Activated CD4-positive, alpha-beta memory T cell treated with anti-CD3 and anti-CD28 coated beads, Interleukin-2, amount 10 ng/mL, durations not matched to agents 7 days and 5 days (primary cell): Measurements from ENCODE around the gene VAPB. TPM values are rescaled to one million over a fixed set of nuclear protein-coding genes. Genes with fewer than 3 reads are reported as not detected.

Source experiments
- CTCF ChIA-PET: fragments of 350-600 bp; sonication (Branson Sonifier 250); formaldehyde crosslinking; loops from one replicate; lab custom pipeline; 2021; ENCODE audit warnings: antibody characterized with exemption, inconsistent platforms; lab: Charles Lee
- POLR2A ChIA-PET: fragments of 350-600 bp; sonication (Branson Sonifier 250); formaldehyde crosslinking; loops from one replicate; lab custom pipeline; 2021; ENCODE audit warnings: antibody characterized with exemption; lab: Charles Lee
- DNase-seq: peaks from one replicate; pipeline ENCODE4 v3.0.0-alpha.2; 2020
- H3K27ac Mint-ChIP-seq: one replicate; pipeline ENCODE4 v1.8.0; 2021; ENCODE audit warnings: mild to moderate bottlenecking, mixed read lengths
- H3K27me3 Mint-ChIP-seq: one replicate; pipeline ENCODE4 v1.8.0; 2021; ENCODE audit warnings: mixed read lengths
- H3K36me3 Mint-ChIP-seq: one replicate; pipeline ENCODE4 v1.8.0; 2021; ENCODE audit warnings: low read depth, mixed read lengths
- H3K4me1 Mint-ChIP-seq: one replicate; pipeline ENCODE4 v1.8.0; 2021; ENCODE audit warnings: mixed read lengths
- H3K4me3 Mint-ChIP-seq: one replicate; pipeline ENCODE4 v1.8.0; 2021; ENCODE audit warnings: mild to moderate bottlenecking, mixed read lengths
- H3K9me3 Mint-ChIP-seq: one replicate; pipeline ENCODE4 v1.8.0; 2021; ENCODE audit warnings: mixed read lengths
- total RNA-seq, 2 experiments: library from RNA; stranded (reverse); gene quantifications; one replicate each; pipeline ENCODE4 v1.2.3, GENCODE V29; 2021

The VAPB gene
- total RNA-seq, 2 experiments from 2014 or later = 31.3 to 31.5 TPM

DNA sequence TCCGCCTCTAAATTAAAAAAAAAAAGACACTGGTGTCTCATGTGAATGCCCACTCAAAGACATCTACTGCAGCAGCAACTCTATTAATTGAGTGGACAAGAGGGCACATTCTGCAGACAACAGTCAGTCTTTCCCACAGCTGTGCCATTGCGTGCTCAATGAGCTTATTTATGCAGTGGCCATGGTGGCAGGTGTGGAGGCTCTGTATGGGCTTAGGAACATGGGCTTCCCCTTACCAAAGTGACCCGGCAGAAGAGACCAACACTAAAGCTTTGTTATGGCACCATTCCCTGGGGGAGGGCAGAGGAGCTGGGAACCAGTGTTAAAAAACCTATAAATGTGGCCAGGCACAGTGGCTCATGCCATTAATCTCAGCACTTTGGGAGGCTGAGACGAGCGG is 4.2 kb upstream of the VAPB start:
- Mint-ChIP-seq H3K27me3 (peaks cover 17% of the 10 kb centered on the region), H3K9me3 (peaks cover 9% of the 10 kb centered on the region), H3K27ac (no peak overlapping the region), H3K4me3 (no peak overlapping the region), H3K36me3 (peaks cover 2% of the 10 kb centered on the region), H3K4me1 (peaks cover 2% of the 10 kb centered on the region)
- CTCF ChIA-PET = no interaction called here
- POLR2A ChIA-PET = no interaction called here
- no peak for DNase-seq

- POLR2A ChIA-PET = interaction anchor here (0.8 to 2.2 kb wide), 11 partner anchors 12 to 305 kb away, joined by 3 to 22 read pairs (median 4); partner anchors contain the start of genes RAB22A and STX16
- DNase-seq = no peak
- Mint-ChIP-seq H3K4me1 (peaks cover 34% of the 10 kb centered on the region), H3K27ac (no peak overlapping the region), H3K36me3 (peaks cover 30% of the 10 kb centered on the region), H3K27me3 (peaks cover 12% of the 10 kb centered on the region), H3K4me3 (peak overlapping the region; percentile 17), H3K9me3 (no peaks in the 10 kb centered on the region)
- CTCF ChIA-PET = interaction anchor here (1.0 to 1.4 kb wide), 4 partner anchors 59 to 263 kb away, joined by 3 to 4 read pairs (median 3); partner anchors contain the start of gene STX16
These were observed 914 bp upstream of the VAPB start for GRCh38 chr20:58388028-58388601.

- POLR2A ChIA-PET = interaction anchor here (0.8 to 2.2 kb wide), 23 partner anchors 9 to 759 kb away, joined by 3 to 23 read pairs (median 4); partner anchors contain the start of genes RAB22A and STX16
- Mint-ChIP-seq H3K27ac (peak overlapping the region; percentile 92), H3K27me3 (peaks cover 8% of the 10 kb centered on the region), H3K36me3 (peaks cover 35% of the 10 kb centered on the region), H3K4me1 (peaks cover 42% of the 10 kb centered on the region), H3K9me3 (no peaks in the 10 kb centered on the region), H3K4me3 (peak overlapping the region; percentile 92)
- CTCF ChIA-PET = interaction anchor here (0.8 to 1.4 kb wide), 7 partner anchors 15 to 991 kb away, joined by 3 to 5 read pairs (median 3); no protein-coding TSS in a partner anchor
- DNase-seq = no peak
These were observed 417 bp downstream of the VAPB start for GRCh38 chr20:58389324-58389967.

- peak overlapping the region; percentile 92 for H3K27ac Mint-ChIP-seq
- peaks cover 35% of the 10 kb centered on the region for H3K36me3 Mint-ChIP-seq
- peaks cover 7% of the 10 kb centered on the region for H3K27me3 Mint-ChIP-seq
- ChIA-PET CTCF (interaction anchor here (1.2 kb wide), 1 partner anchor 992 kb away, joined by 3 read pairs; no protein-coding TSS in a partner anchor), POLR2A (interaction anchor here (0.6 to 2.2 kb wide), 11 partner anchors 8 to 266 kb away, joined by 3 to 23 read pairs (median 6); partner anchors contain the start of genes RAB22A and STX16)
- no peaks in the 10 kb centered on the region for H3K9me3 Mint-ChIP-seq
- peak overlapping the region; percentile 92 for H3K4me3 Mint-ChIP-seq
- no peak for DNase-seq
- peaks cover 42% of the 10 kb centered on the region for H3K4me1 Mint-ChIP-seq
These were observed 1.1 kb downstream of the VAPB start for GRCh38 chr20:58389968-58390658.

DNA sequence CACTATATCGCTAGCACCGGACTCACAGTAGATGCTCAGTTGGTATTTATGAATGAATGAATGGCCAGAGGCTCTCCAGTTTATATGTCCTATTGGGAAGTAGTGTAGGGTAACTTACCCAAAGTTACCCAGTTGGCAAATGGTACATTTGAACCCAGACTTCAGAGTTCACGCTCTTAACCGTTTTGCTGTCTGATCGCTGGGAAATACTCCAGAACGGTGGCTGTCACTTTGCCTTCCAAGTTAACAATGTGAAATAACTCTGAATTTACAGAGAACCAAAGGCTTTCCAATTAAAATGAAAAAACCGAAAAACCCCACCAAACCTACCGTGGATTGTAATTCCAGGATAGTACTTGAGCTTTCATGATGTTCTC is 1.6 kb downstream of the VAPB start:
- H3K36me3 Mint-ChIP-seq = peaks cover 39% of the 10 kb centered on the region
- no peaks in the 10 kb centered on the region for H3K9me3 Mint-ChIP-seq
- H3K27me3 Mint-ChIP-seq = peaks cover 5% of the 10 kb centered on the region
- H3K27ac Mint-ChIP-seq = peak overlapping the region; percentile 92
- H3K4me3 Mint-ChIP-seq = peak overlapping the region; percentile 92
- ChIA-PET POLR2A (interaction anchor here (0.6 kb wide), 1 partner anchor 266 kb away, joined by 3 read pairs; no protein-coding TSS in a partner anchor), CTCF (no interaction called here)
- H3K4me1 Mint-ChIP-seq = peaks cover 44% of the 10 kb centered on the region
- no peak for DNase-seq

- H3K36me3 Mint-ChIP-seq = peaks cover 44% of the 10 kb centered on the region
- ChIA-PET POLR2A (no interaction called here), CTCF (no interaction called here)
- DNase-seq = no peak
- H3K27ac Mint-ChIP-seq = no peak overlapping the region
- no peak overlapping the region for H3K4me3 Mint-ChIP-seq
- H3K4me1 Mint-ChIP-seq = peaks cover 49% of the 10 kb centered on the region
- no peaks in the 10 kb centered on the region for H3K27me3 Mint-ChIP-seq
- no peaks in the 10 kb centered on the region for H3K9me3 Mint-ChIP-seq
These were observed 3.3 kb downstream of the VAPB start for GRCh38 chr20:58392286-58392685.

- H3K27me3 Mint-ChIP-seq = no peaks in the 10 kb centered on the region
- CTCF ChIA-PET = no interaction called here
These were observed 4.3 kb downstream of the VAPB start for GRCh38 chr20:58393299-58393698.

DNA sequence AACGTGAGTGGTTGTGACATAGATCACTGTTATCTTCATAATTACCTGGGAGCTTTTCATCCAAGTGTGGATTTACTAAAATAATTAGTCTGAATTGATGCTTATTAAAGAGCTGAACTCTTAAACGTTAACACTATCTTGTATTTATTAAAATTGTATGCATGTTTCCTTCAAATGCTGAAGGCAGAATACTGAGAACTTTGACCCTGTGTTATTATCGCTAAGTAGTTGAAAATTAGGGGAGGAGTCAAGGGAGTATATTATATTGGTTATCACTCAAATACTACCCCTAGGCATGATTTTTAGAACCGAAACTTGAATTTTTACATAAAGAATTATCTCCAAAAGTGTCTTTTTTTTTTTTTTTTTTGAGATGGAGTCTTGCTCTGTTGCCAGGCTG is 5.8 kb downstream of the VAPB start:
- ChIA-PET POLR2A (interaction anchor here (1.2 kb wide), 1 partner anchor 10 kb away, joined by 3 read pairs; no protein-coding TSS in a partner anchor), CTCF (interaction anchor here (0.7 kb wide), 1 partner anchor 864 kb away, joined by 3 read pairs; no protein-coding TSS in a partner anchor)
- Mint-ChIP-seq H3K36me3 (peaks cover 54% of the 10 kb centered on the region), H3K4me3 (no peak overlapping the region), H3K4me1 (peaks cover 61% of the 10 kb centered on the region), H3K27me3 (no peaks in the 10 kb centered on the region), H3K9me3 (no peaks in the 10 kb centered on the region), H3K27ac (no peak overlapping the region)
- no peak for DNase-seq

More at GRCh38 chr20:58393299-58393698, 4.3 kb downstream of the VAPB start:
- Mint-ChIP-seq H3K27ac (no peak overlapping the region), H3K9me3 (no peaks in the 10 kb centered on the region), H3K4me3 (no peak overlapping the region), H3K4me1 (peaks cover 55% of the 10 kb centered on the region), H3K36me3 (peaks cover 49% of the 10 kb centered on the region)
- DNase-seq = no peak
- POLR2A ChIA-PET = no interaction called here

DNA sequence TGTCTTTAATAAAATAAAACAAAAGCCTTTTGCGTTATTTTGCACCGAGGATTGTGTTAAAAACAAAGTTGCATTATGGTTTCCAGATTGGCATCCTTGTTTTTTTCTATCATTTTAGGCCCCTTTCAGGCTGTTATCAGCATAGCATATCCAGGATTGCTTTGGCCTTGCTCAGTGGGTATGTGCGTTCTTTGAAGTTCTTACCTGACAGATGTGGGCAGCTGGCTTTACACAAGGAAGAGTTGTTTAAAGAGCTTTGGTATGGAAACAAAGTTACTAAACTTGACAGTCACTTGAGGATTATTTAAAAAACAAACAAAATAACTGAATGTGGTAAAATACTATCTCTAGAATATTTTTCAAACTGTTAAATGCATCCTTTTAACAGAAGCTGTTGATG is 6.6 kb downstream of the VAPB start:
- Mint-ChIP-seq H3K9me3 (no peaks in the 10 kb centered on the region), H3K27ac (no peak overlapping the region), H3K27me3 (no peaks in the 10 kb centered on the region), H3K4me3 (no peak overlapping the region), H3K36me3 (peaks cover 48% of the 10 kb centered on the region), H3K4me1 (peaks cover 60% of the 10 kb centered on the region)
- DNase-seq = no peak
- POLR2A ChIA-PET = interaction anchor here (1.2 to 1.6 kb wide), 2 partner anchors 10 to 12 kb away, joined by 3 read pairs; no protein-coding TSS in a partner anchor
- CTCF ChIA-PET = interaction anchor here (0.6 to 0.7 kb wide), 2 partner anchors 352 to 865 kb away, joined by 3 to 4 read pairs; no protein-coding TSS in a partner anchor

DNA sequence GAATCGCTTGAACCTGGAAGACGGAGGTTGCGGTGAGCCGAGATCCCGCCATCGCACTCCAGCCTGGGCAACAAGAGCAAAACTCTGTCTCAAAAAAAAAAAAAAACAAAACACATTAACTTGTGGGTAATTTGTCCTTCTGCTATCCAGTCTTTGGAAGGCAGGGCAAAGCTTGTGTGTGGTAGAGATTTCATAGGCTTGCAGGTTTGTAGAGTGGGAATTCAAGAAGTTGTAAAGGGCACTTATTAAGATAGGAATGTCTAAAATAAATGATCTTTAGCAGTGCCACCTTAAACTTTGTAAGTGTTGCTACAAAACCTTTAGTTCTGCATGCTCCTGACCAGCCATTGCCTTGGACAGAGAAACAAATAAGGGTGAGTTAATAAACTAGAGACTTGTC is 8.4 kb downstream of the VAPB start:
- peaks cover 44% of the 10 kb centered on the region for H3K4me1 Mint-ChIP-seq
- ChIA-PET POLR2A (interaction anchor here (1.5 to 1.6 kb wide), 2 partner anchors 8 to 10 kb away, joined by 3 to 5 read pairs; partner anchors contain the start of gene VAPB), CTCF (no interaction called here)
- no peaks in the 10 kb centered on the region for H3K27me3 Mint-ChIP-seq
- no peak for DNase-seq
- H3K9me3 Mint-ChIP-seq = no peaks in the 10 kb centered on the region
- no peak overlapping the region for H3K4me3 Mint-ChIP-seq
- peaks cover 31% of the 10 kb centered on the region for H3K36me3 Mint-ChIP-seq
- no peak overlapping the region for H3K27ac Mint-ChIP-seq

- no peaks in the 10 kb centered on the region for H3K9me3 Mint-ChIP-seq
- no peaks in the 10 kb centered on the region for H3K27me3 Mint-ChIP-seq
- no peak overlapping the region for H3K4me3 Mint-ChIP-seq
- no peak for DNase-seq
- peaks cover 24% of the 10 kb centered on the region for H3K36me3 Mint-ChIP-seq
- CTCF ChIA-PET = no interaction called here
- peaks cover 37% of the 10 kb centered on the region for H3K4me1 Mint-ChIP-seq
- no peak overlapping the region for H3K27ac Mint-ChIP-seq
- POLR2A ChIA-PET = interaction anchor here (1.5 kb wide), 1 partner anchor 9 kb away, joined by 5 read pairs; the partner anchor contains the start of gene VAPB
These were observed 9.2 kb downstream of the VAPB start for GRCh38 chr20:58398254-58398653.

DNA sequence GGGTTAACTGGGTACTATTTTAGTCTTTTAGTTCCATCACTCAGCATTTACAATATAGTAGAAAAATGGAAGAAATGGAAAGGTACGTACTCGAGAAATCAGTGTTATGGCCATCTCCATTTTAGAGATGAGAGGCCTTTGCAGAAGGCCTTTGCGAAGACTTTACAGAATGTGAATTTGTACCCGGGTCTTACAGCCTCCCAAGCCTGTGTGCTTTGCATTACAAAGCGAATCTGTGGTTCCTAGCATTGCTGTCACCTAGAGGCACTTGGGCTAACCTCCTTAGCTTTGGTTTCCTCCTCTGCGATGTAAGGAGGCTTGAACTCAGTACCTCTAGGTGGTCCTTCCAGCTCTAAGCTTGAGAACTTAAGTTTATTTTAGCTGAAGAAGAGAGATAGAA is 10.9 kb downstream of the VAPB start:
- no peaks in the 10 kb centered on the region for H3K9me3 Mint-ChIP-seq
- ChIA-PET POLR2A (interaction anchor here (3.0 kb wide), 1 partner anchor 11 kb away, joined by 16 read pairs; the partner anchor contains the start of gene VAPB), CTCF (interaction anchor here (0.7 to 1.1 kb wide), 2 partner anchors 8 to 870 kb away, joined by 3 to 5 read pairs; no protein-coding TSS in a partner anchor)
- DNase-seq = no peak
- H3K4me3 Mint-ChIP-seq = no peak overlapping the region
- H3K4me1 Mint-ChIP-seq = peaks cover 30% of the 10 kb centered on the region
- H3K27ac Mint-ChIP-seq = no peak overlapping the region
- no peaks in the 10 kb centered on the region for H3K27me3 Mint-ChIP-seq
- peaks cover 21% of the 10 kb centered on the region for H3K36me3 Mint-ChIP-seq
